ENCODE data around the gene CCNJ. TPM values are rescaled to one million over a fixed set of nuclear protein-coding genes. Genes with fewer than 3 reads are reported as not detected.
A peak's percentile ranks its signal among the peaks of the same experiment; 100 is the strongest.
"Not testable (repeated sequence)": the region's sequence is repeated elsewhere in the genome, so short reads cannot be mapped to it uniquely, and the experiment has no call there.

CCNJ gene
- polyA plus RNA-seq, 1 donor, result 13.6 TPM

GRCh38 chr10:96025566-96025965 is 17.8 kb upstream of the CCNJ start:
- DNase-seq, result peak in 1 of 2 donors; percentile 6
- H3K27me3 ChIP-seq (ENCODE audit: control insufficient read depth, insufficient read depth, low read length), result no peaks in the 10 kb centered on the region
- WGBS (ENCODE audit: insufficient coverage, low lambda C conversion rate), result no CpG with 5 or more reads among the region's 3 CpGs
- no peak overlapping the region for H3K27ac ChIP-seq (ENCODE audit: low read length)
- no peaks in the 10 kb centered on the region for H3K36me3 ChIP-seq (ENCODE audit: control insufficient read depth, insufficient read depth, low read length)
- H3K4me1 ChIP-seq (ENCODE audit: control insufficient read depth, insufficient read depth, low read length), result no peaks in the 10 kb centered on the region
- no peaks in the 10 kb centered on the region for H3K9me3 ChIP-seq (ENCODE audit: control insufficient read depth, low read depth, low read length)
- H3K4me3 ChIP-seq (ENCODE audit: low read length), result no peak overlapping the region

GRCh38 chr10:96034625-96035024 is 8.8 kb upstream of the CCNJ start:
- H3K4me1 ChIP-seq (ENCODE audit: control insufficient read depth, insufficient read depth, low read length), result no peaks in the 10 kb centered on the region
- H3K27me3 ChIP-seq (ENCODE audit: control insufficient read depth, insufficient read depth, low read length), result no peaks in the 10 kb centered on the region
- no peak overlapping the region for H3K4me3 ChIP-seq (ENCODE audit: low read length)
- no peaks in the 10 kb centered on the region for H3K9me3 ChIP-seq (ENCODE audit: control insufficient read depth, low read depth, low read length)
- no peak for DNase-seq
- WGBS (ENCODE audit: insufficient coverage, low lambda C conversion rate), result 100% methylated on average over 1 of the region's 1 CpG
- H3K27ac ChIP-seq (ENCODE audit: low read length), result no peak overlapping the region
- H3K36me3 ChIP-seq (ENCODE audit: control insufficient read depth, insufficient read depth, low read length), result no peaks in the 10 kb centered on the region

- Histone ChIP-seq H3K4me1 (ENCODE audit: control insufficient read depth, insufficient read depth, low read length) (peaks cover 7% of the 10 kb centered on the region), H3K36me3 (ENCODE audit: control insufficient read depth, insufficient read depth, low read length) (no peaks in the 10 kb centered on the region), H3K27ac (ENCODE audit: low read length) (no peak overlapping the region), H3K4me3 (ENCODE audit: low read length) (no peak overlapping the region), H3K9me3 (ENCODE audit: control insufficient read depth, low read depth, low read length) (no peaks in the 10 kb centered on the region), H3K27me3 (ENCODE audit: control insufficient read depth, insufficient read depth, low read length) (no peaks in the 10 kb centered on the region)
- no CpG with 5 or more reads among the region's 4 CpGs for WGBS (ENCODE audit: insufficient coverage, low lambda C conversion rate)
- no peak for DNase-seq
Observed at GRCh38 chr10:96038476-96039387, 4.7 kb upstream of the CCNJ start.

GRCh38 chr10:96041146-96041545 is 2.2 kb upstream of the CCNJ start:
- Histone ChIP-seq H3K27ac (ENCODE audit: low read length) (peak overlapping the region; percentile 52), H3K36me3 (ENCODE audit: control insufficient read depth, insufficient read depth, low read length) (no peaks in the 10 kb centered on the region), H3K4me1 (ENCODE audit: control insufficient read depth, insufficient read depth, low read length) (peaks cover 7% of the 10 kb centered on the region), H3K9me3 (ENCODE audit: control insufficient read depth, low read depth, low read length) (no peaks in the 10 kb centered on the region), H3K27me3 (ENCODE audit: control insufficient read depth, insufficient read depth, low read length) (no peaks in the 10 kb centered on the region), H3K4me3 (ENCODE audit: low read length) (no peak overlapping the region)
- WGBS (ENCODE audit: insufficient coverage, low lambda C conversion rate), result 11% methylated on average over 4 of the region's 11 CpGs
- peak; percentile 75 to 88 for DNase-seq

GRCh38 chr10:96043893-96044715 is 721 bp downstream of the CCNJ start:
- Histone ChIP-seq H3K4me3 (ENCODE audit: low read length) (peak overlapping the region; percentile 86), H3K36me3 (ENCODE audit: control insufficient read depth, insufficient read depth, low read length) (no peaks in the 10 kb centered on the region), H3K9me3 (ENCODE audit: control insufficient read depth, low read depth, low read length) (no peaks in the 10 kb centered on the region), H3K27me3 (ENCODE audit: control insufficient read depth, insufficient read depth, low read length) (no peaks in the 10 kb centered on the region), H3K4me1 (ENCODE audit: control insufficient read depth, insufficient read depth, low read length) (peaks cover 7% of the 10 kb centered on the region), H3K27ac (ENCODE audit: low read length) (peak overlapping the region; percentile 88)
- 0% methylated on average over 1 of the region's 58 CpGs for WGBS (ENCODE audit: insufficient coverage, low lambda C conversion rate)
- peak; percentile 33 to 72 for DNase-seq

GRCh38 chr10:96044736-96045135 is 1.4 kb downstream of the CCNJ start:
- H3K27me3 ChIP-seq (ENCODE audit: control insufficient read depth, insufficient read depth, low read length), result no peaks in the 10 kb centered on the region
- H3K4me1 ChIP-seq (ENCODE audit: control insufficient read depth, insufficient read depth, low read length), result peaks cover 7% of the 10 kb centered on the region
- H3K27ac ChIP-seq (ENCODE audit: low read length), result peak overlapping the region; percentile 88
- peak; percentile 9 to 55 for DNase-seq
- H3K36me3 ChIP-seq (ENCODE audit: control insufficient read depth, insufficient read depth, low read length), result no peaks in the 10 kb centered on the region
- no peaks in the 10 kb centered on the region for H3K9me3 ChIP-seq (ENCODE audit: control insufficient read depth, low read depth, low read length)
- no CpG with 5 or more reads among the region's 8 CpGs for WGBS (ENCODE audit: insufficient coverage, low lambda C conversion rate)
- H3K4me3 ChIP-seq (ENCODE audit: low read length), result peak overlapping the region; percentile 86

GRCh38 chr10:96046546-96046945 is 3.2 kb downstream of the CCNJ start:
- H3K27ac ChIP-seq (ENCODE audit: low read length), result no peak overlapping the region
- no peaks in the 10 kb centered on the region for H3K4me1 ChIP-seq (ENCODE audit: control insufficient read depth, insufficient read depth, low read length)
- no peaks in the 10 kb centered on the region for H3K27me3 ChIP-seq (ENCODE audit: control insufficient read depth, insufficient read depth, low read length)
- whole genome bisulfite sequencing (ENCODE audit: insufficient coverage, low lambda C conversion rate), result no CpG with 5 or more reads among the region's 1 CpG
- DNase-seq, result no peak
- H3K9me3 ChIP-seq (ENCODE audit: control insufficient read depth, low read depth, low read length), result no peaks in the 10 kb centered on the region
- H3K36me3 ChIP-seq (ENCODE audit: control insufficient read depth, insufficient read depth, low read length), result peaks cover 3% of the 10 kb centered on the region
- no peak overlapping the region for H3K4me3 ChIP-seq (ENCODE audit: low read length)

GRCh38 chr10:96047004-96047649 is 3.7 kb downstream of the CCNJ start:
- no CpG with 5 or more reads among the region's 4 CpGs for WGBS (ENCODE audit: insufficient coverage, low lambda C conversion rate)

GRCh38 chr10:96047925-96048324 is 4.5 kb downstream of the CCNJ start:
- H3K4me1 ChIP-seq (ENCODE audit: control insufficient read depth, insufficient read depth, low read length); H3K36me3 ChIP-seq (ENCODE audit: control insufficient read depth, insufficient read depth, low read length); H3K27me3 ChIP-seq (ENCODE audit: control insufficient read depth, insufficient read depth, low read length); H3K9me3 ChIP-seq (ENCODE audit: control insufficient read depth, low read depth, low read length); H3K4me3 ChIP-seq (ENCODE audit: low read length); H3K27ac ChIP-seq (ENCODE audit: low read length); DNase-seq: not testable (repeated sequence)
- WGBS (ENCODE audit: insufficient coverage, low lambda C conversion rate), result no CpG with 5 or more reads among the region's 3 CpGs

More at GRCh38 chr10:96047004-96047649, 3.7 kb downstream of the CCNJ start:
- Histone ChIP-seq H3K9me3 (ENCODE audit: control insufficient read depth, low read depth, low read length) (no peaks in the 10 kb centered on the region), H3K4me1 (ENCODE audit: control insufficient read depth, insufficient read depth, low read length) (no peaks in the 10 kb centered on the region), H3K4me3 (ENCODE audit: low read length) (no peak overlapping the region), H3K36me3 (ENCODE audit: control insufficient read depth, insufficient read depth, low read length) (peaks cover 7% of the 10 kb centered on the region), H3K27me3 (ENCODE audit: control insufficient read depth, insufficient read depth, low read length) (no peaks in the 10 kb centered on the region), H3K27ac (ENCODE audit: low read length) (no peak overlapping the region)
- DNase-seq, result peak; percentile 7 to 45

GRCh38 chr10:96049340-96049739 is 6.0 kb downstream of the CCNJ start:
- peaks cover 7% of the 10 kb centered on the region for H3K36me3 ChIP-seq (ENCODE audit: control insufficient read depth, insufficient read depth, low read length)
- DNase-seq, result no peak
- no peaks in the 10 kb centered on the region for H3K9me3 ChIP-seq (ENCODE audit: control insufficient read depth, low read depth, low read length)
- WGBS (ENCODE audit: insufficient coverage, low lambda C conversion rate), result 100% methylated on average over 1 of the region's 2 CpGs
- H3K4me3 ChIP-seq (ENCODE audit: low read length), result no peak overlapping the region
- H3K27ac ChIP-seq (ENCODE audit: low read length), result no peak overlapping the region
- no peaks in the 10 kb centered on the region for H3K27me3 ChIP-seq (ENCODE audit: control insufficient read depth, insufficient read depth, low read length)
- H3K4me1 ChIP-seq (ENCODE audit: control insufficient read depth, insufficient read depth, low read length), result no peaks in the 10 kb centered on the region
